ENCODE measurements around the gene GLRA3. TPM values are rescaled to one million over a fixed set of nuclear protein-coding genes. Genes with fewer than 3 reads are reported as not detected.

Gene GLRA3
- total RNA-seq, 1 donor from 2014 or later: not detected

- intact Hi-C loops (cut with DNase I): no loop called here
- DNase-seq (ENCODE audit: extremely low spot score in 2 of 2): no peak
- H3K4me1 ChIP-seq: no peaks in the 10 kb centered on the region
Observed at GRCh38 chr4:174713181-174713580, 115.9 kb downstream of the GLRA3 start.

GRCh38 chr4:174709526-174709925 is 119.5 kb downstream of the GLRA3 start:
- no peak for TF ChIP-seq POLR2AphosphoS5 (IDR thresholded peaks at IDR 0.05; ENCODE audit: insufficient read depth in 1 of 2, low read depth in 1 of 2)
- Histone ChIP-seq H3K4me1 (no peaks in the 10 kb centered on the region), H3K9me3 (no peaks in the 10 kb centered on the region), H3K27me3 (no peaks in the 10 kb centered on the region), H3K27ac (no peak overlapping the region), H3K4me3 (no peak overlapping the region), H3K36me3 (no peaks in the 10 kb centered on the region)
- no peak for DNase-seq (ENCODE audit: extremely low spot score in 2 of 2)
- intact Hi-C loops (cut with DNase I): no loop called here

More at GRCh38 chr4:174713181-174713580, 115.9 kb downstream of the GLRA3 start:
- Histone ChIP-seq H3K36me3 (no peaks in the 10 kb centered on the region), H3K27me3 (no peaks in the 10 kb centered on the region), H3K27ac (no peak overlapping the region), H3K4me3 (no peak overlapping the region), H3K9me3 (no peaks in the 10 kb centered on the region)
- TF ChIP-seq POLR2A (IDR thresholded peaks at IDR 0.05): no peak
- TF ChIP-seq POLR2AphosphoS5 (IDR thresholded peaks at IDR 0.05; ENCODE audit: insufficient read depth in 1 of 2, low read depth in 1 of 2): no peak
- TF ChIP-seq CTCF (IDR thresholded peaks at IDR 0.05): no peak

DNA sequence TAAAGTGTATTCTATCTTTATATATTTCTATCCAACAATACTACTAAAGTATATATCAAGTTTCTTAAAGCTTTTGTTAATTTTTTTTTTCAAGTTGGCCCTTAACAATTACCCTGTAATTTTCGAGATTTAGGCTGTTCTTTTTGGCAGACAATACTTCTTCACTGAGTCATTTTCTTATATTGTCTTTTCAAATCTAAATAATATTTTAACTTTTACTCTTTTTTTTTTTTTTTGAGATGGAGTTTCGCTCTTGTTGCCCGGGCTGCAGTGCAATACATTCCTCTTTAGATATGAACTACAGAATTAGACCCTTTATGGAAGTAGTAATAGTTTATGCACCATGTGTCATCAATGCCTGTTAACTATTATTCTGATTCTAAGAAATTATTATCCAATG is 120.7 kb downstream of the GLRA3 start:
- no peaks in the 10 kb centered on the region for H3K4me1 ChIP-seq
- intact Hi-C loops (cut with DNase I): no loop called here
- H3K27ac ChIP-seq: no peak overlapping the region
- no peaks in the 10 kb centered on the region for H3K36me3 ChIP-seq
- no peak overlapping the region for H3K4me3 ChIP-seq
- TF ChIP-seq CTCF (IDR thresholded peaks at IDR 0.05): no peak
- no peak for TF ChIP-seq POLR2AphosphoS5 (IDR thresholded peaks at IDR 0.05; ENCODE audit: insufficient read depth in 1 of 2, low read depth in 1 of 2)
- no peak for TF ChIP-seq POLR2A (IDR thresholded peaks at IDR 0.05)
- no peaks in the 10 kb centered on the region for H3K27me3 ChIP-seq
- H3K9me3 ChIP-seq: no peaks in the 10 kb centered on the region
- no peak for DNase-seq (ENCODE audit: extremely low spot score in 2 of 2)

DNA sequence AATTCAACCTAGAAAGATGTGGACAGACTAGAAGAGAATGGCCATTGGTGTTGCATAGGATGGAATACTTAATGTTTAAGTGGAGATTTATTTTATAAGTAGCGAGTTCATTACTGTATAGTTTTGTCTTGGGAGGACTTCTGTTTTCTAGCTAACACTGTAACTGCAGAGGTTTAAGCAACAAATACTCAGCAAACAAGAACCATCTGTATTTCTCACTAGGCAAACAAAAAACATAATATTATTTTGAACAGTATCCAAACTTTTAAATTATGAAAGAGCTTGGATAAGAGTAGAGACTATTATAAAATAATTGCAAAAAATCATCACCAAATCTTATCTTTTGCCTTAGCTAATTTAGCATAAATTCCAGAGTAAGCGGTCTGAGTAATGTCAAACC is 121.1 kb downstream of the GLRA3 start:
- Histone ChIP-seq H3K9me3 (no peaks in the 10 kb centered on the region), H3K4me3 (no peak overlapping the region), H3K27me3 (no peaks in the 10 kb centered on the region), H3K4me1 (no peaks in the 10 kb centered on the region), H3K36me3 (no peaks in the 10 kb centered on the region), H3K27ac (no peak overlapping the region)
- DNase-seq (ENCODE audit: extremely low spot score in 2 of 2): no peak
- intact Hi-C loops (cut with DNase I): no loop called here
- TF ChIP-seq POLR2AphosphoS5 (IDR thresholded peaks at IDR 0.05; ENCODE audit: insufficient read depth in 1 of 2, low read depth in 1 of 2): no peak
- no peak for TF ChIP-seq POLR2A (IDR thresholded peaks at IDR 0.05)

DNA sequence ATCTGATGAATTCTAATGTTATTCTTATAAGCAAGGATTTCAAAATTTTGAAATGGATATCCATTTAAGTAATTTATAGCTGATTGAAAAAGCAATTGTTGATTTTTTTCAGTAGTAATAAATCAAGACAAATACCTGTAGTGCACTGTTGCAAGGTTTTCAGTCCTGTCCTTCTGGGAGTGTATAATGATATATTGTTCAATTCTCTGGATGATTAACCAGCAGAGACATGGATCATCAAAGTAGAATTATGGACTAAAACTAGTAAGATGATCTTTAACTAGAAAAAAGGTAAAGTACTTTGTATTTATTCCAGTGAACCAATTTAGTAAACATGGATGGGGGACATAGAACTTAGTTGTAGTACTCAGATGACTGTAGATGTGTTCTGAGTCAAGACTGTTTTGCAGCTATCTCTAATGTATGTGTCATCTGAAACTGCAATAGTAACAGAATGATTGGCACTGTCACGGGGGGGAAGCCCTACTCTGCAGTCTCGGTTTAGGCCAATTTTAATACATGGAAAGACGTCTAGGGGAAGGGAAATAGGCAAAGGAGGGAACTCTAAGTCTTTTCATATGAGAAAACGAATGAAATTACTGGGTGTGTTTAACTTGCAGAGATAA is 121.9 kb downstream of the GLRA3 start:
- Histone ChIP-seq H3K36me3 (no peaks in the 10 kb centered on the region), H3K4me3 (no peak overlapping the region), H3K9me3 (no peaks in the 10 kb centered on the region), H3K27ac (no peak overlapping the region), H3K4me1 (no peaks in the 10 kb centered on the region), H3K27me3 (no peaks in the 10 kb centered on the region)
- intact Hi-C loops (cut with DNase I): no loop called here
- TF ChIP-seq CTCF (IDR thresholded peaks at IDR 0.05) (no peak), POLR2A (IDR thresholded peaks at IDR 0.05) (no peak), POLR2AphosphoS5 (IDR thresholded peaks at IDR 0.05; ENCODE audit: insufficient read depth in 1 of 2, low read depth in 1 of 2) (no peak)
- no peak for DNase-seq (ENCODE audit: extremely low spot score in 2 of 2)

- no peak overlapping the region for H3K4me3 ChIP-seq
- no peaks in the 10 kb centered on the region for H3K27me3 ChIP-seq
- no peaks in the 10 kb centered on the region for H3K36me3 ChIP-seq
- H3K4me1 ChIP-seq: no peaks in the 10 kb centered on the region
- no peaks in the 10 kb centered on the region for H3K9me3 ChIP-seq
- DNase-seq (ENCODE audit: extremely low spot score in 2 of 2): no peak
- no peak overlapping the region for H3K27ac ChIP-seq
- intact Hi-C loops (cut with DNase I): no loop called here
- TF ChIP-seq POLR2AphosphoS5 (IDR thresholded peaks at IDR 0.05; ENCODE audit: insufficient read depth in 1 of 2, low read depth in 1 of 2): no peak
- TF ChIP-seq POLR2A (IDR thresholded peaks at IDR 0.05): no peak
- no peak for TF ChIP-seq CTCF (IDR thresholded peaks at IDR 0.05)
Observed at GRCh38 chr4:174702979-174703478, 126.0 kb downstream of the GLRA3 start.

Measured in vagina (tissue), 2 donors.